GM21529 (cell line): ENCODE data around the gene TMEM231.
"Not testable (repeated sequence)": the region's sequence is repeated elsewhere in the genome, so short reads cannot be mapped to it uniquely, and the experiment has no call there.

ENCODE experiments used
- ATAC-seq: cut with Tn5 transposase; IDR thresholded peaks from one replicate; pipeline ENCODE4 v1.9.1; 2021; ENCODE audit not compliant: unreplicated experiment

TMEM231 gene

DNA sequence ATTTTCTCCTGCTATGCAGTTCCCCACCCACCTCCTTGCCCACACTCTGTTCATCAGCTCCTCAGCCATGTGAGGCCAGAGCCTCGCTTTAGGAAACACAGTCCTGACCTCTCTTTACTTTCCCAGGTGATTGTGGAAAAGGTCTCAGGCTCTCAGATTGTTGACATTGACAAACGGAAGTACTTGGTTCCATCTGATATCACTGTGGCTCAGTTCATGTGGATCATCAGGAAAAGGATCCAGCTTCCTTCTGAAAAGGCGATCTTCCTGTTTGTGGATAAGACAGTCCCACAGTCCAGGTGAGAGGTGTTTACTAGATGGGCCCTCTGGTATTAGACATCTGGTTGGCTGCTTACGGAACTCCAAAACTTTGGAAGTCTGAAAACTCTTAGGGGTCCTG, 11.9 kb upstream of the TMEM231 start:
- ATAC-seq: no peak

DNA sequence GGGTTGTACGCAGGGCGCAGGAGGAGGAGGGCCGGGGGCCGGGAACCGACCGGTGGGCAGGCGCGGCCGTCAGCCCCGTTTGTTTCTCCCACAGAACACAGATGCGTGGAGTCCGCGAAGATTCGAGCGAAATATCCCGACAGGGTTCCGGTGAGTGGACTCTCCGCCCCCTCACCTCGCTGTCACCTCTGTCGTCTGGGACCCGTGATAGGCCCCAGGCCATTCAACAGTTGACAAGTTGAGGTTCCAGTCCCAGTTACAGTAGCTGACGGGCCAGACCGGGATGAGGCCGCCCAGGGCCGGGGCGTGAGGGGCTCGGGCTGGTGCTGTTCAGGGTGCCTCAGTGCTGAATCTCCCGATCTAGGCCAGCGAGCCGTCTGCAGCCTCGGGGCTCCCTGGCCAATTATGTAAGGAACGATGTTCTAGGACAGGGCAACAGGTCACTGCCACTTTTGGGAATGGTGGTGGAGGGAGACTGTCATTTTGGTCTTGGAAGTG, 10.8 kb upstream of the TMEM231 start:
- peak; percentile 4 for ATAC-seq

DNA sequence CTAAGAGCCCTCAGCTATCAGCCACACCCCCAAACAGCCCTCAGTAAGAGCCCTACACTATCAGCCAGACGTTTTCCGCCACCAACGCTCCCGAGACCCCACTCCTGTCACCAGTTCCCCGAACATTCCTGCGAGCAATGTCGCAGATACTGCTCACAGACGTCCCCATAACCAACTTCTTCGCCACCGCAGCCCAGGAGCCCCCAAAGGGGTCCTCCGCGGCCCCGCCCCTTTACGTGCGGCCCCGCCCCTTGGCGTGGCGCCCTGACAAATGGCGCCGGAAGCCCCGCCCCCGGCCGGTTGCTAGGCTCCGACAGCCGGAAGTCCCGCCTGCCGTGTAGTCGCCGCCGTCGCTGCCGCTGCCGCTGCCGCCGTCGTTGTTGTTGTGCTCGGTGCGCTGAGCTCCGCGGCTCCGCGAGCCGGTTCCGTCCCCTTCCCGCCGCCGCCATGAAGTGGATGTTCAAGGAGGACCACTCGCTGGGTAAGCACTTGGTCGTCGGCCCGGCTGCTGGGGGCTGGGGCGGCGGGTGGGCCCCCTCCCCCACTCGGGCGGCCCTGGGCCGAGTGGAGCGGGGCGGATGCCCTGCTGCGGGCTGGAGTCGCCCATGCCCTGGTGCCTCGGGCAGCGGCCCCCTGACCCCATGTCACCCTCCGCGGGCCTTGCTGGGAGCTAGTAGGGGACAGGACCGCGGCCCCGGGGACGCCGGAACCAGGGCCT, 10.1 kb upstream of the TMEM231 start, which contains the start of gene GABARAPL2:
TSS of gene GABARAPL2 (plus strand) at position 340 of the 718 bp plus-strand sequence. CDS start at position 448, 108 bp downstream.
- ATAC-seq: peak; percentile 61

DNA sequence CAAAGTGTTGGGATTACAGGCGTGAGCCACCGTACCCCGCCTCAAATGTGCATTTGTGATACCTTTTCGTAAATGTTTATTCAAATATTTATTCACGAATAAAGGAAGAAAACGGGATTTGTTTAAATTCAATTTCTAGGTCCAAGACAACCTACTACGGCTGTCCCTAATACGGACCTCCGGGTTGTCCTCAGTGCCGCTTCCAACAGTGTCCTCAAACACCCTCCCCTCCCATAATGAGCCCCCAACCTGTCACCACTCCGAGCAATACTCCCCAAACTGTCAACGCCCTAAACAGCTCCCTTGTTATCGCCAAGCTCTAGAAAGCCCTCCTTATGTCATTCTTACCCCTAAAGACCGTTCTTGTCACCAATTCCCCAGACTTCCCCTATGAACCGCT, 9.6 kb upstream of the TMEM231 start:
- ATAC-seq: peak; percentile 5

DNA sequence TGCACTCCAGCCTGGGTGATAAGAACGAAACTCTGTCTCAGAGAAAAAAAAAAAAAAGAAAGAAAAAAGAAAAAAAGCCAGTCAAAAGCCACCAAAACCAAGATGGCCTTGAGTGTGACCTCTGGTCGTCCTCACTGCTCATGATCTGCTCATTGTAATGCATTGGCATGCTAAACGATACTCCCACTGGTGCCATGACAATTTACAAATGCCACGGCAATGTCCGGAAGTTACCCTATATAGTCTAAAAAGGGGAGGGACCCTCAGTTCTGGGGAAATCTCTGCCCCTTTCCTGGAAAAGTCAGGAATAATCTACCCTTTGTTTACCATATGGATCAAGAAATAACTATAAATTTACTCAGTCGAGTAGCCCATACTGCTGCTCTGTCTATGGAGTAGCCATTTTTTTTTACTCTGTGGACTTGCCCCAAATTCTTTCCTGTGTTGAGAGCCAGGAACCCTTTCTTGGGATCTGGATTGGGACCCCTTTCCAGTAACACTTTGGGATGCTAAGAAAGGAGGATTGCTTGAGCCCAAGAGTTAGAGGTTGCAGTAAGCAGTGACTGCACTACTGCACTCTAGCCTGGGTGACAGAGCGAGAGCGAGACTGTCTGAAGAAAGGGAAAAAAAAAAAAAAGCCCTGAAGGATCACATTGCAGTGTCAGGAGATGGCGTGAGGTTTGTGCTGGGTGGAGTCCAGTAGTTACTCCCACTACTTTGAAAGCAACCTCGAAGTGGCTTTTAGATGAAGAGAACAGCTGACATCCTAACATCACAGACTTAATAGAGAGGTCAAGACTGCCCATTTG, 3.7 kb upstream of the TMEM231 start:
- no peak for ATAC-seq

DNA sequence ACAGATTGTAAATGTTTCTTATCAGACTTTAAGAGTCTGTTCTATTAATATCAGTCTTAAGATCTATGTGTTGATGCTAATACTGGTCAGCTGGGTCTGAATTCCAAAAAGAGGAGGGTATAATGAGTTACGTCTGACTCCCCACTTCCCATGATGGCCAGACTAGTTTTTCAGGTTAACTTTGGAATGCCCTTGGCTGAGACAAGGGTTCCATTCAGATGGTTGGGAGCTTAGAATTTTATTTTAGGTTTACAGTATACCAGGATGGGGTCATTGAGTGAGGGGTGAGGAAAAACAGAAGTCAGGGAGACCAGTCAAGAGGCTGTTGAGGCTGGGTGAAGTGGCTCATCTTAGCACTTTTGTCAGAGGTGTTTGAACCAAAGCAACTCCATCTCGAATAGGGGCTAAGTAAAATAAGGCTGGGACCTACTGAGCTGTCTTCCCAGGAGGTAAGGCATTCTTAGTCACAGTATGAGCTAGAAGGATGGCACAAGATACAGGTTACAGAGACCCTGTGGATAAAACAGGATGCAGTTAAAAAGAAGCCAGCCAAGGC, 2.9 kb upstream of the TMEM231 start:
- no peak for ATAC-seq

DNA sequence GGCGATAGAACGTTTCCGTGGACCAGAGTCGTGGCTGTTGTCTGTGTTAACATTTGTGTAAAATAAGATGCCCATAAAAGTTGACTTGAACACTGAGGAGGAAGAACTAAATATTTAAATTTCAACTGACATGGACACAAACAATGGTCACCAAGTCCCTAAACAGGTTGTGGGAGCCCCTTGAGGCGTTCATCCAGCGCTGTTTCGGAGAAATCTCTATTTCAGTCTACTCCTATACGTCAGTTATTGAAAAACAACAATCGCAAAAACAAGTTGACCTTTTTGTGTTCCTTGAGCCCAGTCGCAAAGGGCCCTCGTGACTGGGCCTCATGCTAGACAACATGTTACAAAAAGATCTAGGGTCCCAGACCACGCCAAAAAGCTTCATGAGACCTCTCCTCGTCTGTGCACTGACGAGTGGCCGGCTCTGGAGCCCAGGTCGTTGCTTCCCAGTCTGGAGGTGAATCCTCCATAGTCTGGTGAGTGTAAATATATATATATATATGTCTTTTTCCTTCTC, 439 bp upstream of the TMEM231 start:
- ATAC-seq: no peak

DNA sequence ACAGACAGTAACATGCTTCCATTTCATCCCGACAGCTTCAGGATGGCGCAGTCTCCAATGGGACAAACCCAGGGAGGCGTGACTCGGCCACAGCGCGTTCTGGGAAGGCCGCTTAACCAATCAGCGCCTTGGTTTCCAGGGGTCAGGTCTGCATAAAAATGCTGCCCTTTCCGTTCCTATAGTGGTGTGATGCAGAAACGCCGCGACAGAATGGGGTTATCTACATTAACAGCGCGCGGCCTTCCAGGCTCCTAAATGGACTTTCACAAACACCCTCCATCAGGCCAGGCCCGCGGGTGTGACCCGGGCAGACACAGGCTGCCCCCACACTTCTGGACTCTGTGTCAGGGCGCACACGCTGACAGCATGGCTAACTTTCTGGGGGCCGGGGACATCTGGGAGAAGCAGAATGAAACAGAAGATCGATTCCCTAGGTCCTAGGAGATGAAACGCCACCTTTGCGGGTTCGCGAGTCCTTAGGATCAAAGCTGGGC, 792 bp downstream of the TMEM231 start:
- ATAC-seq: peak; percentile 48

DNA sequence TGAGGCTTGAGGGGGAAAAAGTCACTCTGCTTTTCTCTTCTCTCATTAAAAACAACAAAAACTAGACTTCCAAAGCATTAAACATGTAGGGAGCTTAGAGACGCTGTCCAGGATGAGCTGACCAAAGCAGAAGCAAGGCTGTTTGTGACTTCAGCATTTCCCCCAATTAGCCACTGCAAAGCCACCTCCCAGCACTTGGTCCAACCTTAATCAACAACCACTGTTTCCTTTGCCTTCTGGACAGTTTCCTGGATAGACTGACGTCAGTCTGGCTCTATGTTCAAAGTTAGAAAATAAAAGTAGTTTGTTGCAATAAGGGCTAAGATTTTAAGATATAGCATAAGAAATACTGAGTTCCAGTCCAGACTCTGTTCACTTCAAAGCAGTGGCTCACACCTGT, 3.1 kb downstream of the TMEM231 start:
- ATAC-seq: no peak

DNA sequence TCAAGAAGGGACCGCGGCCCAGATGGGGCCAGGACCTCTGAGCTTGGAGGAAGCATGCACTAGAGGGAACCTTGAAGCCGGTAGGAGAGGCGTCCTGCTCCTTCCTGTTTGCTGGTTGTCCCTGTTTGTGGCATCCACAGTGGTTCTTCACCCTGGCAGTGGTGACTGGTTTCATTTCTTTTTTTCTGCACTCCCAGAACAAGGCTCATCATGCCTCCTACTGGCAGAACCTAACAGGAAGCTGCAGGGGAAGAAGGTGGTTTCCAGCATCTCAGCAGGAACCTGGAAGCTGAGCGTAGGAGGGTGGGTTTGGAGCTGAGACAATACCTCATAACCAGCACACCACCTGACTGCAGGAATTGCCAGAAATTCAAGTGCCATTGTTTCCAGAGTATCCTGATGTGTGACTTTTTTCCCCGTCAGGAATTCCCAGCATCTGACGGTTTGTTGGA, 5.8 kb downstream of the TMEM231 start:
- peak; percentile 83 for ATAC-seq

DNA sequence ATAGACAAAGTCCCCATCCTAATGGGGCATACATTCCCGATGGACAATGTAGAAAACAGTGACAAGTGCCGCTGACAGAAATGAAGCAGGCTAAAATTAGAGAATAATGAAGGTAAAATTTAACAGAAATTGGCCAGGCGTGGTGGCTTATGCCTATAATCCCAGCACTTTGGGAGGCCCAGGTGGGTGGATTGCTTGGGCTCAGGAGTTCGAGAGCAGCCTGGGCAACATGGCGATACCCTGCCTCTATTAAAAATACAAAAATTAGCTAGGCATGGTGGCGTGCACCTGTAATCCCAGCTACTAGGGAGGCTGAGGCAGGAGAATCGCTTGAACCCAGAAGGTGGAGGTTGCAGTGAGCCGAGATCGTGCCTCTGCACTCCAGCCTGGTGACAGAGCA, 7.6 kb downstream of the TMEM231 start:
- ATAC-seq: not testable (repeated sequence)

DNA sequence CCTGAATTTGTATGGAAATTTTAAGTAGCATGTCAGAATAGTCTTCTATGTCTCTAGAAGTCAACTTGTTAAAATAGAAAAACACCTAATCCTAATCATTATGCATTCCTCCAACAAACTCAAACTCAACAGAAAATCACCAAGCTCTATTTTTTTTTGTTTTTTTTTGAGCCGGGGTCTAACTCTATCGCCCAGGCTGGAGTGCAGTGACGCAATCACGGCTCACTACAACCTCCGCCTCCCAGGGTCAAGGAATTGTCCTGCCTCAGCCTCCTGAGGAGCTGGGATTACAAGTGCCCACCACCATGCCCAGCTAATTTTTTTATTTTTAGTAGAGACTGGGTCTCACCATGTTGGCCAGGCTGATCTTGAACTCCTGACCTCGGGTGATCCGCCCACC, 9.8 kb downstream of the TMEM231 start:
- ATAC-seq: no peak

DNA sequence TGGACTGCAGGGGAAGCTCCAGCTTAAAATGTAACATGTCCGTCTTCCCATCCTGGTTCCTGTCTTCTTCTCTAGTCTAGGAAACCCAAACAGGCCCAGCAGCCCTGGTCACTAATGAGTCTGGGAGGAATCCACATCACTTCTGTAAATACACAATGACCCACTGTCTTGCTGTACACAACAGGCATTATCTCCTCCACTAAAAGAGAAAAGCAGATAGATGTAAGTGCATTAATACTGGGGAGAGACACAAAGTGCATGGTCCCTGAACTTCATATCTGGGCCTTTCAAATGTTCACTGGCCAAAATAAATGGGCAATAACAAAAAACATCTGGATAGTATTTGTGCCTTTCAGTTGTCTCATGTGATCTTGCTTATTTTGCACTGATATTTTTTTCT, 10.2 kb downstream of the TMEM231 start:
- ATAC-seq: not testable (repeated sequence)

DNA sequence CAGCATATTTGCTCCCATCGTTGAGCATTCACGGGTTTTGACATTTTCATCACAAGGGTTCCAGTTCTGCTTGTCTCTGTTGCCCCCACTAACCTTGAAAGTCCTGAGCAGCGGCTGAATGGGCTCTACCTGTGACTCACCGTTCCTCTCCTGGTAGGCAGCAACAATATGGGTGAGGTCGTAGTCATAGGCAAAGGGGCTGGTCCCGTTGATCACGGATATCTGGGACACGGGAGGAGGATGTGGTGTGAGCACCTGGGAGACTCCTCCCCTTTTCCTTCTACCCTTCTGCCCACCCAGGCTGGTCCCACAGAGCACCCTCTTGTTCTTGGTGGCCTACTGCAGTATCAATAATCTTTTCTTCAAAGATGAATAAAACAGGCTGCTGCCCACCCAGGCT, 13.6 kb downstream of the TMEM231 start:
- not testable (repeated sequence) for ATAC-seq

DNA sequence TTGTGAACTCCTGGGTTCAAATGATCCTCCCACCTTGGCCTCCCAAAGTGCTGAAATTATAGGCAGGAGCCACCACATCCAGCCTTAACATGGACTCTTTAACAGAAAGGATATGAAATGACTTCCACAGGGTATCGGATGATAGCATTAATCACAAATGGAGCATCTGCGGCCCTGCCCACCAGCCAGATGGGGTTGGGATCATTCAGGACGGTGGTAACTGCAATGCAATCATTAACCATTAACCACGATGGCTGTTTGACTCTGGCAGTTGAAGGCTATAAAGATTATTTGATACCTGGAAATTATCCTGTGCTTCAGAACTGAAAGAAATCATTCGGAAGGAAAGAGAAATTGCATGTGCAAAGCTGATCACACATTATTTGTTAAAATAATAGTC, 14.8 kb downstream of the TMEM231 start:
- no peak for ATAC-seq

DNA sequence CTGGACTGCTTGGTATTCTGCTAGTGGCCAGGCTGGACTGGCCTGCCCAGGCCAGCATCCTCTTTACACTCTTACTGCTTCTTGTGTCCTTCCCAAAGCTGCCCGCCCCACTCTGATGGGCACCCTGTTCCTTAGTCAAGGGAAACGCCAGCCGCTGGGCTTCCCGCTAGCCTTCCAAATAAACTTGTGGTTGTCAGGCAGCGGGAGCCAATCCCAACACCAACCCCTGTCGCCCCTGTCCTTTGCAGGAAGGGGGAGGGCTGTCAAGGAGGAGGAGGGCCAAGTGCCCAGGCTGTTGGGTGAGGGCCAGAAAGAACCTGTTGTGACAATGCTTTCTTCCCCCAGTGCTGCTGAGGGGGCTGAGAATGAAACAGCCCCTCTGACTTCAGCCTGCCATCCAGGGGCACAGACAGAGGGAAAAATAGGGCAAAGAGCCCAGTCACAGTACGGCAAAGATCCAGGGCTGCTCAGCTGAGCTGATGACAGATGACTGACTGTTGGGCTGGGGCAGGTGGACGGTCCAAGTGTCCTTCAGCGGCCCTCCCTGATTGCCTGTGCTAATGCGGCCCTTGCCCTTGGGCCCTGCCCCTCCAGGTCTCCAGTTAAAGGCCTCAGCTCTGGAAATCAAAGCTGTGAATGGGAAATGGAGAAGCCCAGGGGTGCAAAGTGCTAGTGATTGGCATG, 17.0 kb downstream of the TMEM231 start:
- not testable (repeated sequence) for ATAC-seq

DNA sequence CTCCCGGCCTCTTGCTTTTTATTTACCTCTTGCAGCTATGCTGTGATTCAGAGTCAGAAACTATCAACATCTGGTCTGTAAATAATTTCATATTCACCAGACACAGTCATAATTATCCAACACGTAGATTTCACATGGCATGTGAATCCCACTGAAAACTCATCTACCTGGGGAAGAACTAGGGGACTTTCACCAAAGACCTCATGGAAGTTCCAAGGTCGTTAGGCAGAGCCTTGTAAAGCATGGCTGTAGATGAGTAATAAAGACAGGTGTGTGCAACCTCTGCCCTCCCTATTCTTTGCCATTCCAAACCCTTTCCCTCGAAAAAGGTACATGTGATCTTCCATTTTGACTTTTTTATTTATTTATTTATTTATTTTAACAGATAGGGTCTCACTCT, 18.3 kb downstream of the TMEM231 start:
- ATAC-seq: no peak

DNA sequence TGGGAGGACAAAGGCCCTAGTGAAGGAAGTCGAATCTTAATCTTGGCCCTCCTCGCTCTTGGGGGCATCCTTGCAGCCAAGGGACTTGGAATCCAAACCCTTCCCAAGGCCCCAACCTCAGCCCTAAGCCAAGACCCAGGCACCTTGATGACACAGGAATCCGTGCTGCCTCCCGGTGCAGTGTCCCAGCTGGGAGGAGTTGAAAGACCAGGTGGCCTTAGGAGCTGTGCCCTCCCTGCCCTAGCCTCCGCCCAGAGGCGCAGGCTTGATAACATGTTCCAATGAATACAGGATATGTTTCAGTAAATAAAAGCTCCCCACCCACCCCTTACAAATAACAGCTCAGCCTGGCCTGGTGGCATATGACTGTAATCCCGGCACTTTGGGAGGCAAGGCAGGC, 20.2 kb downstream of the TMEM231 start, which contains the start of gene CHST5:
TSS of gene CHST5 (minus strand) at position 208 of the 400 bp plus-strand sequence. CDS start 5,724 bp downstream, outside the sequence.
- ATAC-seq: no peak

DNA sequence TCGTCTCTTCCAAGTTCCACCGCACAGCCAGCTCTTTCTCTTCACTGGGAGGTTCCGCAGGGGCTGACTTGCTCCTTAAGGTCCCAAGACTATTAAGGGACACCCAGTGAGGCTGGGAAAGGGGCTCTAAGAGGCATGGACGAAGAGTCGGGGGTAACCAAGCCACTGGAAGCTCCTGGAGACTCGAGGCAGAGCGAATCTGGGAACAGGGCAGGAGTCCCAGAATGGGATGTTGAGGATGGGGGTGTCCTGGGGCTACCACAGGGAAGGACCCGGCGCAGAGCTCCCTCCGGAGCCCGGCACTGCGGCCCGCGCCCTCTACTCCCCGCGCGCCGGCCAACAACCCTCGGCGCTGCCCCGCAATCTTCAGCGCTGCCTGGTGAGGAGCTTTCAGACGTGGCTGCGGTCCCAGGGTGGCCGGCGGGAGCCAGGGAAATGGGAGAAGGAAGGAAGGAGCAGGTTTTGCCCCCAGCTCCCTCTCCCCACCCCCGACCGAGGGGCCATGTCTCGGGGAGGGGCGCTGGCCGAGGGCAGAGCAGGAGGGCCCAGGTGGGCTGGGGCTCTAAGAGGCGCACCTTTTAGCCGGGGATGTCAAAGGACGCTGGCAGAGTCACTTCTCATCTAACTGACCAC, 20.7 kb downstream of the TMEM231 start:
- ATAC-seq: no peak

DNA sequence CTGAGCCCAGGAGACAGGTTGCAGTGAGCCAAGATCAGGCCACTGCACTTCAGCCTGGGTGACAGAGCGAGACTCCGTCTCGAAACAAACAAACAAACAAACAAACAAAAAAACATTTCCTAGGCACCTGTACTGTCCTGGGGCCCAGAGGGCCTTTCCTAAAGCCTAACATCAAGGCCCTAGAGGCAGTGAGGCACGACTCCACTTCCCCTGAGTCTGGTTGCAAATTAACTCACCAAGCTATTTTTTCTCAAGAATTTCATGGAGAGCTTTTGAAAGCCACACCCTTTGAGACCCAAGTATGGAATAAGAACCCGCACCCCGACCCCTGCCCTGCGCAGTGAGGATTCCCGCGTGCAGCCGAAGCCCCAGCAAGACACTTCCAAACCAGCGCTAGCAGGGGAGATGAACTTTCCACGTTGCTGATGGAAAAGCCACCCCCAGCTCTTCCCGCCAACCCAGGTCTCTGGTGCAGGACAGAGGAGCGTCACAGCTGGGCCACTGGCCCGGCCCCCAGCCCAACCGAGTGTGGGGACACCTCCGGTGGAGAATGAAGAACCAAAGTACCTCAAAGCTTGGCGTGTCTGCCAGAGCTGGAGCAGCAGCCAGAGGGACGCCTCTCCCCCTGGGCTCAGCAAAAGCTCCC, 21.4 kb downstream of the TMEM231 start:
- no peak for ATAC-seq
